CD1c-positive myeloid dendritic cell (primary cell): ENCODE results near the gene CTSF.
A peak's percentile ranks its signal among the peaks of the same experiment; 100 is the strongest.
"Not testable (repeated sequence)": the region's sequence is repeated elsewhere in the genome, so short reads cannot be mapped to it uniquely, and the experiment has no call there.

Source experiments
- DNase-seq: peaks from one replicate; pipeline ENCODE4 v3.0.0-alpha.2; 2016; ENCODE audit errors: extremely low spot score

Gene CTSF

GRCh38 chr11:66568124-66568916, at the start of gene CTSF:
Gene CTSF (minus strand): TSS chr11:66568606. CDS start chr11:66568486, 120 bp downstream.
- DNase-seq, result peak; percentile 83

GRCh38 chr11:66617155-66617834, 48.9 kb upstream of the CTSF start:
- DNase-seq, result peak; percentile 93

GRCh38 chr11:66616379-66617154, 48.2 kb upstream of the CTSF start, which contains the start of gene RBM14:
Gene RBM14 (plus strand): TSS chr11:66616630. CDS start chr11:66616721, 91 bp downstream.
- peak; percentile 100 for DNase-seq

- no peak for DNase-seq
Measured at GRCh38 chr11:66614073-66614472, 45.7 kb upstream of the CTSF start.

GRCh38 chr11:66612458-66612857, 44.1 kb upstream of the CTSF start:
- DNase-seq, result no peak

GRCh38 chr11:66609721-66610617, 41.6 kb upstream of the CTSF start:
- DNase-seq, result no peak

- DNase-seq, result peak; percentile 31
Measured at GRCh38 chr11:66607126-66607834, 38.9 kb upstream of the CTSF start.

- DNase-seq, result not testable (repeated sequence)
Measured at GRCh38 chr11:66606608-66607007, 38.2 kb upstream of the CTSF start.

- DNase-seq, result no peak
Measured at GRCh38 chr11:66604155-66604554, 35.7 kb upstream of the CTSF start.

GRCh38 chr11:66603072-66603471, 34.7 kb upstream of the CTSF start:
- no peak for DNase-seq

GRCh38 chr11:66600631-66601233, 32.3 kb upstream of the CTSF start:
- DNase-seq, result peak; percentile 67

GRCh38 chr11:66600219-66600618, 31.8 kb upstream of the CTSF start:
- no peak for DNase-seq

GRCh38 chr11:66598993-66599392, 30.6 kb upstream of the CTSF start:
- no peak for DNase-seq

- peak; percentile 16 for DNase-seq
Measured at GRCh38 chr11:66595245-66595904, 27.0 kb upstream of the CTSF start.

- no peak for DNase-seq
Measured at GRCh38 chr11:66593650-66594049, 25.2 kb upstream of the CTSF start.

- no peak for DNase-seq
Measured at GRCh38 chr11:66593303-66593635, 24.9 kb upstream of the CTSF start.

- DNase-seq, result peak; percentile 99
Measured at GRCh38 chr11:66592457-66593302, 24.3 kb upstream of the CTSF start, which contains the start of the genes CCDC87 and CCS. Gene CCDC87 (minus strand): TSS chr11:66593063. CDS start chr11:66593015, 48 bp downstream. Gene CCS (plus strand): TSS chr11:66593185. CDS start chr11:66593262, 77 bp downstream.

GRCh38 chr11:66591175-66591574, 22.8 kb upstream of the CTSF start:
- no peak for DNase-seq
